Muscle layer of duodenum (tissue), 2 donors: ENCODE results near the gene RPS6KA5.

Source experiments
- H3K27ac ChIP-seq: one replicate; pipeline ENCODE4 v1.7.0; 2013; ENCODE audit warnings: mild to moderate bottlenecking, low read length
- H3K27me3 ChIP-seq: one replicate; pipeline ENCODE4 v1.7.0; 2013; ENCODE audit warnings: low read depth, mild to moderate bottlenecking, control low read depth, low read length
- H3K36me3 ChIP-seq, 2 donors: one replicate each; pipeline ENCODE4 v1.7.0; 2013; ENCODE audit warnings: low read length in 2 of 2, control low read depth in 1 of 2, mild to moderate bottlenecking in 1 of 2; ENCODE audit not compliant: insufficient read depth in 2 of 2, control insufficient read depth in 1 of 2
- H3K4me1 ChIP-seq, 2 donors: one replicate each; pipeline ENCODE4 v1.7.0; 2013; ENCODE audit warnings: low read length in 2 of 2, mild to moderate bottlenecking in 2 of 2, control low read depth in 1 of 2, moderate library complexity in 1 of 2; ENCODE audit not compliant: insufficient read depth in 2 of 2, control insufficient read depth in 1 of 2
- H3K4me3 ChIP-seq, 2 donors: one replicate each; pipeline ENCODE4 v1.7.0; 2013; ENCODE audit warnings: low read length in 2 of 2, low read depth in 1 of 2, mild to moderate bottlenecking in 1 of 2
- H3K9me3 ChIP-seq, 2 donors: one replicate each; pipeline ENCODE4 v1.7.0; 2013; ENCODE audit warnings: low read length in 2 of 2, control low read depth in 1 of 2, mild to moderate bottlenecking in 1 of 2; ENCODE audit not compliant: control insufficient read depth in 1 of 2
- donor health status: healthy.

The RPS6KA5 gene

GRCh38 chr14:91065266-91065665, 4.8 kb upstream of the RPS6KA5 start:
- H3K9me3 ChIP-seq, result no peaks in the 10 kb centered on the region
- no peaks in the 10 kb centered on the region for H3K36me3 ChIP-seq
- no peak overlapping the region for H3K4me3 ChIP-seq
- no peak overlapping the region for H3K27ac ChIP-seq
- H3K27me3 ChIP-seq, result no peaks in the 10 kb centered on the region
- peaks cover 8 to 42% of the 10 kb centered on the region in 2 donors for H3K4me1 ChIP-seq

- no peaks in the 10 kb centered on the region for H3K36me3 ChIP-seq
Observed at GRCh38 chr14:91063119-91063518, 2.7 kb upstream of the RPS6KA5 start.

GRCh38 chr14:91062600-91062999, 2.2 kb upstream of the RPS6KA5 start:
- no peaks in the 10 kb centered on the region for H3K27me3 ChIP-seq
- H3K36me3 ChIP-seq, result no peaks in the 10 kb centered on the region
- no peaks in the 10 kb centered on the region for H3K9me3 ChIP-seq
- H3K4me3 ChIP-seq, result no peak overlapping the region
- peaks cover 11 to 49% of the 10 kb centered on the region in 2 donors for H3K4me1 ChIP-seq
- H3K27ac ChIP-seq, result peak overlapping the region; percentile 67

More at GRCh38 chr14:91063119-91063518, 2.7 kb upstream of the RPS6KA5 start:
- no peaks in the 10 kb centered on the region for H3K27me3 ChIP-seq
- H3K4me3 ChIP-seq, result no peak overlapping the region
- H3K9me3 ChIP-seq, result no peaks in the 10 kb centered on the region
- H3K4me1 ChIP-seq, result peaks cover 11 to 45% of the 10 kb centered on the region in 2 donors
- peak overlapping the region; percentile 67 for H3K27ac ChIP-seq

GRCh38 chr14:91061056-91061887, 831 bp upstream of the RPS6KA5 start:
- no peaks in the 10 kb centered on the region for H3K27me3 ChIP-seq
- H3K36me3 ChIP-seq, result no peaks in the 10 kb centered on the region
- peak overlapping the region; percentile 80 to 94 for H3K4me3 ChIP-seq
- H3K4me1 ChIP-seq, result peaks cover 11 to 49% of the 10 kb centered on the region in 2 donors
- H3K9me3 ChIP-seq, result no peaks in the 10 kb centered on the region
- peak overlapping the region; percentile 92 for H3K27ac ChIP-seq

- peak overlapping the region; percentile 81 for H3K27ac ChIP-seq
- no peaks in the 10 kb centered on the region for H3K9me3 ChIP-seq
- H3K36me3 ChIP-seq, result no peaks in the 10 kb centered on the region
- peaks cover 11 to 38% of the 10 kb centered on the region in 2 donors for H3K4me1 ChIP-seq
- peak overlapping the region; percentile 76 to 94 for H3K4me3 ChIP-seq
- H3K27me3 ChIP-seq, result no peaks in the 10 kb centered on the region
Observed at GRCh38 chr14:91059576-91060350, 678 bp downstream of the RPS6KA5 start.

- H3K4me1 ChIP-seq, result peaks cover 3 to 25% of the 10 kb centered on the region in 2 donors
- H3K36me3 ChIP-seq, result no peaks in the 10 kb centered on the region
- peak overlapping the region in 1 of 2 donors; percentile 94 for H3K4me3 ChIP-seq
- H3K27me3 ChIP-seq, result no peaks in the 10 kb centered on the region
- peak overlapping the region; percentile 25 for H3K27ac ChIP-seq
- H3K9me3 ChIP-seq, result no peaks in the 10 kb centered on the region
Observed at GRCh38 chr14:91058042-91058581, 2.3 kb downstream of the RPS6KA5 start.

- H3K4me3 ChIP-seq, result no peak overlapping the region
- peaks cover 3 to 11% of the 10 kb centered on the region in 2 donors for H3K4me1 ChIP-seq
- H3K36me3 ChIP-seq, result no peaks in the 10 kb centered on the region
- H3K9me3 ChIP-seq, result no peaks in the 10 kb centered on the region
- H3K27ac ChIP-seq, result peak overlapping the region; percentile 22
- H3K27me3 ChIP-seq, result no peaks in the 10 kb centered on the region
Observed at GRCh38 chr14:91056361-91056760, 4.1 kb downstream of the RPS6KA5 start.

- H3K27ac ChIP-seq, result no peak overlapping the region
Observed at GRCh38 chr14:91055016-91055415, 5.4 kb downstream of the RPS6KA5 start.

GRCh38 chr14:91048676-91049075, 11.8 kb downstream of the RPS6KA5 start:
- Histone ChIP-seq H3K36me3 (no peaks in the 10 kb centered on the region), H3K9me3 (no peaks in the 10 kb centered on the region), H3K4me3 (no peak overlapping the region), H3K27ac (no peak overlapping the region), H3K27me3 (no peaks in the 10 kb centered on the region), H3K4me1 (peaks cover 0 to 15% of the 10 kb centered on the region in 2 donors)

More at GRCh38 chr14:91055016-91055415, 5.4 kb downstream of the RPS6KA5 start:
- no peaks in the 10 kb centered on the region for H3K9me3 ChIP-seq
- H3K4me1 ChIP-seq, result peaks cover 3 to 7% of the 10 kb centered on the region in 2 donors
- H3K27me3 ChIP-seq, result no peaks in the 10 kb centered on the region
- H3K36me3 ChIP-seq, result no peaks in the 10 kb centered on the region
- H3K4me3 ChIP-seq, result no peak overlapping the region

GRCh38 chr14:91048265-91048664, 12.2 kb downstream of the RPS6KA5 start:
- H3K36me3 ChIP-seq, result no peaks in the 10 kb centered on the region
- no peaks in the 10 kb centered on the region for H3K27me3 ChIP-seq
- no peaks in the 10 kb centered on the region for H3K9me3 ChIP-seq
- no peak overlapping the region for H3K27ac ChIP-seq
- peaks cover 0 to 15% of the 10 kb centered on the region in 2 donors for H3K4me1 ChIP-seq
- no peak overlapping the region for H3K4me3 ChIP-seq

- H3K4me1 ChIP-seq, result peaks cover 0 to 21% of the 10 kb centered on the region in 2 donors
- H3K27ac ChIP-seq, result no peak overlapping the region
- no peaks in the 10 kb centered on the region for H3K36me3 ChIP-seq
Observed at GRCh38 chr14:91047174-91047753, 13.2 kb downstream of the RPS6KA5 start.

More at GRCh38 chr14:91047174-91047753, 13.2 kb downstream of the RPS6KA5 start:
- H3K4me3 ChIP-seq, result no peak overlapping the region
- H3K9me3 ChIP-seq, result no peaks in the 10 kb centered on the region
- H3K27me3 ChIP-seq, result no peaks in the 10 kb centered on the region
